GM19455 (cell line): ENCODE data around the gene IL1RAPL2.
"Not testable (repeated sequence)": the region's sequence is repeated elsewhere in the genome, so short reads cannot be mapped to it uniquely, and the experiment has no call there.

Experiments
- ATAC-seq: cut with Tn5 transposase; IDR thresholded peaks from one replicate; pipeline ENCODE4 v1.9.1; 2021; ENCODE audit not compliant: unreplicated experiment

Gene IL1RAPL2

GRCh38 chrX:105754286-105754964 is 1188.4 kb downstream of the IL1RAPL2 start:
- no peak for ATAC-seq

GRCh38 chrX:105755109-105755508 is 1189.1 kb downstream of the IL1RAPL2 start:
- no peak for ATAC-seq

GRCh38 chrX:105758754-105759153 is 1192.8 kb downstream of the IL1RAPL2 start:
- ATAC-seq = no peak

GRCh38 chrX:105759598-105759997 is 1193.6 kb downstream of the IL1RAPL2 start:
- no peak for ATAC-seq

- no peak for ATAC-seq
These were observed 1199.7 kb downstream of the IL1RAPL2 start for GRCh38 chrX:105765691-105766090.

GRCh38 chrX:105773801-105774200 is 1207.8 kb downstream of the IL1RAPL2 start:
- no peak for ATAC-seq

GRCh38 chrX:105775679-105776078 is 1209.7 kb downstream of the IL1RAPL2 start:
- no peak for ATAC-seq

GRCh38 chrX:105781804-105782203 is 1215.8 kb downstream of the IL1RAPL2 start:
- no peak for ATAC-seq

GRCh38 chrX:105796877-105797276 is 1230.9 kb downstream of the IL1RAPL2 start:
- not testable (repeated sequence) for ATAC-seq

GRCh38 chrX:105803891-105804290 is 1237.9 kb downstream of the IL1RAPL2 start:
- ATAC-seq = no peak

GRCh38 chrX:105805655-105806054 is 1239.7 kb downstream of the IL1RAPL2 start:
- not testable (repeated sequence) for ATAC-seq

GRCh38 chrX:105816517-105816916 is 1250.5 kb downstream of the IL1RAPL2 start:
- no peak for ATAC-seq
